ENCODE data around the gene CPNE4.

GRCh38 chr3:131728898-131729642 is 305.7 kb downstream of the CPNE4 start:
- TF ChIP-seq POLR2AphosphoS5 (IDR thresholded peaks at IDR 0.05; ENCODE audit: insufficient read depth, low read depth, low read length) (no peak), GATA2 (IDR thresholded peaks at IDR 0.05; ENCODE audit: insufficient read depth, insufficient read length, low read depth, low read length) (no peak), MAX (IDR thresholded peaks at IDR 0.05; ENCODE audit: insufficient read depth, insufficient read length) (no peak), CTCF (IDR thresholded peaks at IDR 0.05; ENCODE audit: extremely low read depth in 1 of 2, insufficient read depth in 1 of 2, low read depth in 1 of 2, low read length in 2 of 2) (no peak), JUN (IDR thresholded peaks at IDR 0.05; ENCODE audit: borderline replicate concordance, insufficient read depth, insufficient read length, low read depth) (no peak)

All from endothelial cell of umbilical vein (primary cell).